GM19240 (cell line): Measurements from ENCODE around the gene GALNT2.
A peak's percentile ranks its signal among the peaks of the same experiment; 100 is the strongest.

Source experiments
- DNase-seq: peaks from one replicate; pipeline ENCODE4 v3.0.0; 2011; ENCODE audit warnings: low spot score; ENCODE audit not compliant: insufficient read length

The GALNT2 gene

GRCh38 chr1:230204842-230205241, 137.8 kb downstream of the GALNT2 start:
- no peak for DNase-seq

- no peak for DNase-seq
Observed at GRCh38 chr1:230205719-230206198, 138.7 kb downstream of the GALNT2 start.

- DNase-seq = no peak
Observed at GRCh38 chr1:230206207-230206606, 139.2 kb downstream of the GALNT2 start.

- DNase-seq = no peak
Observed at GRCh38 chr1:230206976-230207375, 139.9 kb downstream of the GALNT2 start.

GRCh38 chr1:230207598-230207997, 140.6 kb downstream of the GALNT2 start:
- DNase-seq = no peak

- peak; percentile 28 for DNase-seq
Observed at GRCh38 chr1:230208619-230209261, 141.7 kb downstream of the GALNT2 start.

GRCh38 chr1:230210326-230210980, 143.4 kb downstream of the GALNT2 start:
- DNase-seq = no peak

GRCh38 chr1:230210981-230211336, 143.9 kb downstream of the GALNT2 start:
- no peak for DNase-seq

- DNase-seq = no peak
Observed at GRCh38 chr1:230211436-230212145, 144.6 kb downstream of the GALNT2 start.

- no peak for DNase-seq
Observed at GRCh38 chr1:230212405-230212936, 145.4 kb downstream of the GALNT2 start.

GRCh38 chr1:230215031-230215430, 148.0 kb downstream of the GALNT2 start:
- no peak for DNase-seq

- DNase-seq = no peak
Observed at GRCh38 chr1:230215529-230215928, 148.5 kb downstream of the GALNT2 start.

- no peak for DNase-seq
Observed at GRCh38 chr1:230216896-230217295, 149.9 kb downstream of the GALNT2 start.

- no peak for DNase-seq
Observed at GRCh38 chr1:230218667-230219066, 151.6 kb downstream of the GALNT2 start.

- no peak for DNase-seq
Observed at GRCh38 chr1:230219174-230220067, 152.4 kb downstream of the GALNT2 start.

GRCh38 chr1:230220478-230220877, 153.4 kb downstream of the GALNT2 start:
- no peak for DNase-seq

- DNase-seq = no peak
Observed at GRCh38 chr1:230220907-230221306, 153.9 kb downstream of the GALNT2 start.

GRCh38 chr1:230222678-230223077, 155.6 kb downstream of the GALNT2 start:
- no peak for DNase-seq

- no peak for DNase-seq
Observed at GRCh38 chr1:230224101-230224960, 157.3 kb downstream of the GALNT2 start.
